NOMO-1 treated with DMSO at 0.1 percent for 48 hours (cell line): ENCODE results near the gene LIPI.
"Not testable (repeated sequence)": the region's sequence is repeated elsewhere in the genome, so short reads cannot be mapped to it uniquely, and the experiment has no call there.

Source experiments
- DNase-seq: peaks from one replicate; lab custom pipeline; 2025; ENCODE audit not compliant: unreplicated experiment; lab: John Stamatoyannopoulos, UW

LIPI gene

DNA sequence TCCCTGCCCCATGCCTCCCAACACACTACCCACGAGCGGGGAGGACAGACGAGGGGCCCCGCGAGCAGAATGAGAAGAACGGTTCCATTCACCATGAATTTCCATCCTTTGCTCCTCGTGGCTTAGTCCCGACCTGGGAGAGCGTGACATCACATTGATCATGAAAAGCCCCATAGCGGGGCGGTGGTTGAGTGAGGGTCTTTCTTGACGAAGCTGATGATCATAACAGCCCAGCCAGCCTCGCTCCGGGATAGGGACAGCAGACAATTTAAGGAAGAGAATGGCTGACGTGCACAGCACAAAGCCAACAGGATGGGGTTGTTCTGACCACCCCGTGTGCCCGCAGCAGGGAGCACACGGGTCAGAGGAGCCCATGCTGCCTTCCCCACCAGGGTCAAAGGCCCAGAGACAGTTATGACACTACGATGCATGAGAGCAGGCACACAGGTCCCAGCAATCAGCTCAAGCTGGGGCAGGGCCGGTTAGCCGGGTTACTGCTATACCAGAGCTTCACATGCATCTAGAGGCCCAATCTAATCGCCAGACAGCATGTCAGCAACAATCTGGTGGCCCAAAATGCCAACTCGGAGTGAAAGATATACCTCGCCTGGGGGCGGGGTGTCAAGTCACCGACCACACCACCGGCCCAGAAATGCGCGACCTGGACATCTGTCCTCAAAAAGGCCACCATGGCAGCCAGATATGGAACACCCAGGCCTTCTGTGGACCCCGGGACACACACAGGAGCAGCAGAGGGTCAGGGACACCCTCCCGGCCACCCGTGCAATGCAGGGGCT, 135.2 kb downstream of the LIPI start:
- no peak for DNase-seq

DNA sequence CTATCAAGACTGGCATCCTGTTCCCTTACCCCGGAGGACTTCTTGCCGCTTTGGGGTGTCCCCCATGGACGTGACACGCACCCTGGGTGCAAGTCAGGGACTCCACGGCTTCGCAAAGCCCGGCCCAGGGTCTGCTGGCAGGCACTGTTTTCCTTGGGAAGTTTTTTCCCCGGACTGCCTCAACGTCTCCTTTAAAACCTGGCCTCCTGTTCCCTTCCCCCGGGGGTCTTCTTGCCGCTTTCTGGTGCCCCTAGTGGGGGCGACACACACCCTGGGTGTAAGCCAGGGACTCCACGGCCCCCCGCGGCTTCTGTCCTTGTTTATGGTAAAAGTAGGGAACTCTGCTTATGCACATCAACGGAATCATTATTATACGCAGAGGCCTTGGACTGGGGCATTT, 136.6 kb downstream of the LIPI start:
- no peak for DNase-seq

DNA sequence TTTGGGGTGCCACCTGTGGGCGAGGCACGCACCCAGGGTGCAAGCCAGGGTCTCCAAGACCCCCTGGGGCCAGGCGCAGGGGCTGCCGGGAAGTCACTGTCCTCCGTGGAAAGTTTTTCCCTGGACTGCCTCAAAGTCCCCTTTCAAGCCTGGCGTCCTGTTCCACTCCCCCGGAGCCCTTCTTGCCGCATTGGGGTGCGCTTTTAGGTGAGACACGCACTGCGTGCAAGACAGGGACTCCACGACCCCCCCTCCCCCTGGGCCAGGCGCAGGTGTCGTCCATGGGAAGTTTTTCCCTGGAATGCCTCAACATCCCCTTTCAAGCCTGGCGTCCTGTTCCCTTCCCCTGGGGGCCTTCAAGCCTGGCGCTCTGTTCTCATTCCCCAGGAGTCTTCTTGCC, 137.1 kb downstream of the LIPI start:
- no peak for DNase-seq

DNA sequence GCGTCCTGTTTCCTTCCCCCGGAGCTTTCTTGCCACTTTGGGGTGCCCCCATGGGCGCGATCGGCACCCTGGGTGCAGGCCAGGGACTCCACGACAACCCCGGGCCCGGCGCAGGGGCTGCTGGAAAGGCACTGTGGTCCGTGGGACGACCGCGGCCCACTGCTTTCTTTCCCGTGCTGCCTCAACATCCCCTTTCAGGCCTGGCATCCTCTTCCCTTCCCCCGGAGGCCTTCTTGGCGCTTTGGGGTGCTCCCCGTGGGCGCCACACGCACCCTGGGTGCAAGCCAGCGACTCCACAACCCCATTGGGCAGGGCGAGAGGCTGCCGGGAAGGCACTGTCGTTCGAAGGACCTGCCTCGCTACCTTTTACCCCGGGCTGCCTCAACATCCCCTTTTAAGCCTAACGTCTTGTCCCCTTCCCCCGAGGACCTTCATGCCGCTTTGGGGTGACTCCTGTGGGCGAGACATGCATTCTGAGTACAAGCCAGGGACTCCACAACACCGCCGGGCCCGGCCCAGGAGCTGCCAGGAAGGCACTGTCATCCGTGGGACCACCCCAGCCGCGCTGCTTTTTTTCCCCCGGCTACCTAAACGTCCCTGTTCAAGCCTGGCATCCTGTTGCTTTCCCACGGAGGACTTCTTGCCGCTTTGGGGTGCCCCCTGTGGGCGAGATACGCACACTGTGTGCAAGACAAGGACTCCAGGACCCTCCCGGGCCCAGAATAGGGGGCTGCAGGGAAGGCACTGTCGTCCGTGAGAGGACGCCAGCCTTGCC, 137.8 kb downstream of the LIPI start:
- no peak for DNase-seq

DNA sequence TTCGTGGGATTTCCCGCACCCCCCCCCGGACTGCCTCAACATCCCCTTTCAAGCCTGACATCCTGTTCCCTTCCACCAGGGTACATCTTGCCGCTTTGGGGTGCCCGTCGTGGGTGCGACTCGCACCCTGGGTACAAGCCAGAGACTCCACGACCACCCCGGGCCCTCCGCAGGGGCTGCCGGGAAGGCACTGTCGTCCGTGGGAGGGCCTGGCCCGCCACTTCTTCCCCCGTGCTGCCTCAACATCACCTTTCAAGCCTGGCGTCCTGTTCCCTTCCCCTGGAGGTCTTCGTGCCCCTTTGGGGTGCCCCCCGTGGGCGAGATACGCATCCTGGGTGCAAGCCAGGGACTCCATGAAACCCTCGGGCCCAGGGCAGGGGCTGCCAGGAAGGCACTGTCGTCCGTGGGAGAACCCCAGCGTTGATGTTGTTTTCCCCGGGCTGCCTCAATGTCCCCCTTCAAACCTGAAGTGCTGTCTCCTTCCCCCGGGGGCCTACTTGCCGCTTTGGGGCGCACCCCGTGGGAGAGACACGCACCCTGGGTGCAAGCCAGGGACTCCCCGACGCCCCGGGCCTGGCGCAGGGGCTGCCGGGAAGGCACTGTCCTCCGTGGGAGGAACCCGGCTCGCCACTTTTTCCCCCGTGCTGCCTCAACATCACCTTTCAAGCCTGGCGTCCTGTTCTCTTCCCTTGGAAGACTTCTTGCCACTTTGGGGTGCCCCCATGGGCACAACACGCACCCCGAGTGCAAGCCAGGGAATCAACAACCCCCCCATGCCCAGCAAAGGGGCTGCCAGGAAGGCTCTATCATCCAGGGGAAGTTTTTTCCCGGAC, 138.6 kb downstream of the LIPI start:
- DNase-seq: no peak

DNA sequence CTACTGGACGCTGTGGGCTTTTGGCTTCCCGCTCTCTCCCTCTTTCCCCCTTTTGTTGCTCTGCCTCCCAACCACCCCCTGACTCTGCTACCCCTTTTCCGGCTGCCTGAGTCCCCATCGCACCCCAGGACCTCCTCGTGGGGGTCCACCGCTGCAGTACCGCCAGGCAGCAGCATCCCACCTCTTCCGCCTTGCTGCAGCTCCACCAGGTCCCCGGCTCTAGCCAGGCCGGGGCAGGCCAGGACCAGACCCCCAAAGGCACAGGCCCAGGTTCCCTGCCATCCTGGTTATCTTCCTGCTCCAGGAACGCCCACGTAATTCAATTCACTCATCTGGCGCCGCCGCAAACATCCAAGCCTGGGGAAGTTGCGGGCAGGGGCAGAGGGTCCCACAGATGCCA, 139.8 kb downstream of the LIPI start:
- no peak for DNase-seq

DNA sequence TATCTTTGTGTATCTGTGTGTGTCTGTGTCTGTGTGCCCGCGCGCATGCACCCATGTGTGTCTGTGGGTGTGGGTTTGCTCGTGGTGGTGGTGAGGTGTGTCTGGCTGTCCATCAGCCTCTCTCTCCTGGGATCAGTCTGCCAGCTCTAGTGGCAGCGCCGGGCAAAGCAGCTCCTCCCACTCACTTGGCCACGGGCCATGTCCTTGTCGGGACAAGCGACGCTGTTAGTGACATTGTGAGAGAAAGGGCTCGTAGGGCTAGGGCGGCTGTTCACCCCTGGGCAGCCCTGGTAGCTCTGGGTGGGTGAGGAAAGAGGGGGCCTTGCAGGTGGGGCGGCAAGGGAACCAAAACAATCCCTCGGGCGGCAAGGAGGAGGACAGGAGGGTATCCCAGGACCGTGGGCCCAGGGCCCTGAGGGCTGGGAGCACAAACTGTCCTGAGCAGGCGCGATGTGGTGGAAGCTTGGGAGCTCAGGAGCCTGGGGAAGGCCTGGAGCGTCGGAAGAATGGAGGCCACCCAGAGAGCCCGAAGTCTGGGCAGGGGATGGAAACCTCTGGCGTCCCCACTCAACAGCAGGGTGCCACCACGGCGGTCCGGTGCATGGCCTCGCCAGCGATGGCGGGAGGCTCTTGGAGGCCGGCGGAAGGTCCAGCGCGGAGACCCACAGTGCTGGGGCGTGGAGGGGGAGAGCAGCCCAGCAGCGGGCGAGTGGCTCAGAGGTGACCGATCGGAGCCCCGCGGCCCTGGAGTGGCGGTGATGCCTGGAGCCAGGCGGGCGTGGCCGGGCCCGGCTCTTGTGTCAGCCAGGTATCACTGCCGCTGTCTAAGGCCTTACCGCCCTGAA, 140.5 kb downstream of the LIPI start:
- DNase-seq: no peak

DNA sequence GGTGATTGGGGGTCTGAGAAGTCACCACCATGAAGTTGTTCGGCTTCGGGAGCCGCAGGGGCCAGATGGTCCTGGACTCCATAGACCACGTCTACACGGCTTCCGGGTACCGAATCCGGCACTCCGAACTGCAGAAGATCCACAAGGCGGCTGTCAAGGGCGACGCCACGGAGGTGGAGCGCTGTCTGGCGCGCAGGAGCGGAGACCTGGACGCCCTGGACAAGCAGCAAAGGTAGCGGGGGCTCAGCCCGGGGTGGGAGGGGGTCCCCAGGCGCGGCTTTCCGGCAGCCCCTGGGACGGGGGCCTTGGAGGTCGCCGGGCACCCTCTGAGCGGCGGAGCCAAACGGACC, 146.5 kb downstream of the LIPI start:
- no peak for DNase-seq

DNA sequence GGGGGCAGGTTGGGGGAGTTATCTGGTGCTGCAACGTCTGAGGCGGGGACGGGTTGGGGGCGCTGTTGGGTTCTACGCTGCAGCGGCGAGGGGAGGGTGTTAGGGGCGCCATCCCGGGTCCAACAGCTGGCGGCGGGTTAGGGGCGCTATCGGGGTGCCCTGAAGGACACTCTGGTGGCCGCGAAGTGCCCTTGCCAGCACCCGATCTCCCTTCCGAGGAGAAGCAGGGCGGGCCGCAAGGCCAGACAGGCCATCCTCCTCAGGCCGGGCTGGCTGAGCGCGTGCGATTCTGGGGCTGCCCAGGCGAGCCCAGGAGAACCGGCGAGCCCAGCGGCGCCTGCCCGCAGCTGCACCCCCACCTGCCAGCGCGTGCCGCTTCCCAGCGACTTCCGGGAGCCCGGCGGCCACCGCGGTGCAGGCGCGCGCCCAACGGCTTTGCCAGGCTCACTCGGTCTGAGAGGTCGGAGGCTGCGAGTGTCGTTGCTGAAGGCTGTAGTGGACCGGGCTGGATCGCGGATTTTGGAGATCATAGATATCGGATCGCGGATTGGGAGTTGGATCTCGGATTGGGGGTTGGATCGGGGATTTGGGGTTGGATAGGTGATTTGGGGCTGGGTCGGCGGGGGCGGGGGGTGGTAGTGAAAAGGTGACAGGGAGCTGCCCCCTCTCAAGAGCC, 147.0 kb downstream of the LIPI start:
- DNase-seq: not testable (repeated sequence)

DNA sequence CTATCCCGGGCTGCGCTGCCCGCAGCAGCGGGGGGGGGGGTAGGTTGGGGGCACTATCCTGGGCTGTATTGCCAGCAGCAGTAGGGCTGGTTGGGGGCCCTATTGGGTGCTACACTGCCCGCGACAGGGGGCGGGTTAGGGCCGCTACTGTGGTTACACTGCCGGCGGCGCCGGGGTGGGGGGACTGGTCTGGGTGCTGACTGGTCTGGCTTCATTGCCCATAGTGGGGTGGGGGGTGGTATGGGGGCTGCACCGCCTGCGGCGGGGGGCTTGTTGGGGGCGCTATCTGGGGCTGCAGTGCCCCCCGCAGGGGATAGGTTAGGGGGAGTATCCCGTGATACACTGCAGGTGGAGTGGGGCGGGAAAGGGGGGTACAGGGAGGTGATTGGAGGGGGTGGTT, 148.1 kb downstream of the LIPI start:
- DNase-seq: not testable (repeated sequence)

DNA sequence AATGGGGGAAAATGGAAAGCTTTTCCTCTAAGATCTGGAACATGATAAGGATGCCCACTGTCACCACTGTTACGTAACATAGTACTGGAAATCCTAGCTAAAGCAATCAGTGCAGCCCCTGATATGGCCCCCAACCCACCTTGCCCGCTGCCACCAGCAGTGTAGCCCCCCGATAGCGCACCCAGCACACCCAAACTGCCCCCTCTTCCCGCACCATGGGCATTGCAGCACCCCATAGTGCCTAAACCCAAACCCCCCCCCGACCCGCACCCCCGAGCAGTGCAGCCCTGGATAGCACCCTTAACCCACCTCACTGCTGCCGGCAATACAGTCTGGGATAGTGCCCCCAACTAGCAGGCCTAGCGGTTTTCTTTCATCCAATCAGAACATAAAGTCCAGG, 148.9 kb downstream of the LIPI start:
- DNase-seq: not testable (repeated sequence)

DNA sequence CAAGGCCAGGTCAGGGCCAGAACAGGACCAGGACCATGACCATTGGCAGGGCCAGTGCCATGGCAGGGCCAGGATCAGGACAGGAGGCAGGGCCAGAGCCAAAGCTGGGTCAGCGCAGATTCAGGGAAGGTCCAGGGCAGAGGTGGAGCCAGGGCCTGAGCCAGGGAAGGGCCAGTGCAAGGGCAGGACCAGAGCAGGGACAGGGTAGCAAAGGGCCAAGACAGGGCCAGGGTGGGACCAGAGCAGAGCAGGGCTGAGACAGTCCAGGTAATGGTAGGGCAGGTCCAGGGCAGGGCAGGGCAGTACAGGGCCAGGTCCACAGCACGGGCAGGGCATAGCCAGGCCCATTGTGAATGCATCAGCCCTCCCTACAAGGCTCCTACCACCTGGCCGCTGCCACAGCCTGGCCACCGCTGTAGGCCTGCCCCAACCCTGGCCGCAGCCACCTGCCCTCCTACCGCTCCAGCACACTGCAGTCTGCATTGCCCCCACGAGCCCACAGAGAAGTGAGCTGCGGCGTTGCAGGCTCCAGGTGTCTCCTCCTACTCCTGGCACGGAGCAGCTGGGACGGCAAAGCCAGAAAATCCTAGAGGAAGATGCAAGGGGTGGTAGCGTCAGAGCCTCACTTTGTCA, 151.6 kb downstream of the LIPI start:
- DNase-seq: not testable (repeated sequence)
